Bronchial epithelial cell (primary cell): Measurements from ENCODE around the gene GNG5. TPM values are rescaled to one million over a fixed set of nuclear protein-coding genes. Genes with fewer than 3 reads are reported as not detected.
"Not testable (repeated sequence)": the region's sequence is repeated elsewhere in the genome, so short reads cannot be mapped to it uniquely, and the experiment has no call there.

ENCODE experiments used
- DNase-seq: peaks from one replicate; pipeline ENCODE4 v3.0.0-alpha.2; 2010; ENCODE audit warnings: low read depth
- FAIRE-seq: peaks from 2 replicates; lab custom pipeline; 2011; peaks lifted over from hg19 to GRCh38; lab: Jason Lieb, UNC
- H3K27me3 ChIP-seq: 2 replicates; pipeline ENCODE4 v1.5.1; 2011; ENCODE audit warnings: low read length; ENCODE audit not compliant: control insufficient read depth, insufficient read depth
- H3K36me3 ChIP-seq: 2 replicates; pipeline ENCODE4 v1.5.1; 2011; ENCODE audit warnings: low read length; ENCODE audit not compliant: control insufficient read depth, insufficient read depth
- H3K4me3 ChIP-seq: 2 replicates; pipeline ENCODE4 v1.5.1; 2011; ENCODE audit warnings: mild to moderate bottlenecking, low read depth, low read length, control low read depth
- CTCF ChIP-seq: IDR thresholded peaks from 2 replicates; pipeline ENCODE4 v1.5.1; 2011; ENCODE audit warnings: mild to moderate bottlenecking, moderate library complexity, low read length, control low read depth, inconsistent platforms; ENCODE audit not compliant: insufficient read depth, severe bottlenecking
- total RNA-seq: library from RNA; depleted of rRNA; stranded (reverse); fragments of >200 nt; gene quantifications from 2 replicates; pipeline ENCODE4 v1.2.1, GENCODE V29; 2014

The GNG5 gene
- total RNA-seq, 1 donor from 2014 or later: 8.4 TPM

GRCh38 chr1:84525779-84526178 is 19.4 kb upstream of the GNG5 start:
- DNase-seq: no peak
- Histone ChIP-seq H3K27me3 (no peaks in the 10 kb centered on the region), H3K4me3 (no peak overlapping the region), H3K36me3 (no peaks in the 10 kb centered on the region)
- TF ChIP-seq CTCF: no peak
- no peak for FAIRE-seq

GRCh38 chr1:84524590-84524989 is 18.2 kb upstream of the GNG5 start:
- FAIRE-seq (no peak), DNase-seq (no peak)
- no peaks in the 10 kb centered on the region for H3K27me3 ChIP-seq
- no peaks in the 10 kb centered on the region for H3K36me3 ChIP-seq
- H3K4me3 ChIP-seq: no peak overlapping the region
- no peak for TF ChIP-seq CTCF

- peak; percentile 32 for FAIRE-seq
- Histone ChIP-seq H3K27me3 (no peaks in the 10 kb centered on the region), H3K4me3 (no peak overlapping the region), H3K36me3 (no peaks in the 10 kb centered on the region)
- no peak for TF ChIP-seq CTCF
- no peak for DNase-seq
These were observed 4.3 kb upstream of the GNG5 start for GRCh38 chr1:84510668-84511067.

GRCh38 chr1:84510165-84510564 is 3.8 kb upstream of the GNG5 start:
- no peaks in the 10 kb centered on the region for H3K36me3 ChIP-seq
- no peaks in the 10 kb centered on the region for H3K27me3 ChIP-seq
- TF ChIP-seq CTCF: no peak
- DNase-seq: no peak
- FAIRE-seq: no peak
- no peak overlapping the region for H3K4me3 ChIP-seq

- Histone ChIP-seq H3K27me3 (no peaks in the 10 kb centered on the region), H3K36me3 (no peaks in the 10 kb centered on the region), H3K4me3 (no peak overlapping the region)
- no peak for TF ChIP-seq CTCF
- DNase-seq (no peak), FAIRE-seq (no peak)
These were observed 2.6 kb upstream of the GNG5 start for GRCh38 chr1:84509029-84509428.

- FAIRE-seq: no peak
- TF ChIP-seq CTCF: no peak
- no peak for DNase-seq
- Histone ChIP-seq H3K36me3 (no peaks in the 10 kb centered on the region), H3K4me3 (no peak overlapping the region), H3K27me3 (no peaks in the 10 kb centered on the region)
These were observed 2.1 kb upstream of the GNG5 start for GRCh38 chr1:84508510-84508909.

GRCh38 chr1:84507887-84508286 is 1.5 kb upstream of the GNG5 start:
- H3K27me3 ChIP-seq, FAIRE-seq, H3K36me3 ChIP-seq, H3K4me3 ChIP-seq, DNase-seq: not testable (repeated sequence)
